Measurements from ENCODE around the gene POLR2C.

POLR2C gene

GRCh38 chr16:57447186-57447962 is 15.1 kb upstream of the POLR2C start, which contains the start of the genes CIAPIN1 and COQ9:
TSS of gene CIAPIN1 (minus strand) at chr16:57447385. CDS start at chr16:57440928, 6,457 bp downstream.
TSS of gene COQ9 (plus strand) at chr16:57447479. CDS start at chr16:57447506, 27 bp downstream.
- DNase-seq (ENCODE audit: low read depth in 2 of 2), result peak; percentile 84 to 88

- no peak for DNase-seq (ENCODE audit: low read depth in 2 of 2)
Observed at GRCh38 chr16:57452021-57452420, 10.5 kb upstream of the POLR2C start.

- no peak for DNase-seq (ENCODE audit: low read depth in 2 of 2)
Observed at GRCh38 chr16:57462978-57463362, 491 bp downstream of the POLR2C start.

GRCh38 chr16:57464523-57464922 is 2.0 kb downstream of the POLR2C start:
- DNase-seq (ENCODE audit: low read depth in 2 of 2), result no peak

- DNase-seq (ENCODE audit: low read depth in 2 of 2), result no peak
Observed at GRCh38 chr16:57468346-57468745, 5.9 kb downstream of the POLR2C start.

- DNase-seq (ENCODE audit: low read depth in 2 of 2), result no peak
Observed at GRCh38 chr16:57469046-57469445, 6.6 kb downstream of the POLR2C start.

GRCh38 chr16:57469917-57470470 is 7.5 kb downstream of the POLR2C start:
- no peak for DNase-seq (ENCODE audit: low read depth in 2 of 2)

- DNase-seq (ENCODE audit: low read depth in 2 of 2), result no peak
Observed at GRCh38 chr16:57470711-57471110, 8.2 kb downstream of the POLR2C start.

- no peak for DNase-seq (ENCODE audit: low read depth in 2 of 2)
Observed at GRCh38 chr16:57471209-57471608, 8.7 kb downstream of the POLR2C start.

GRCh38 chr16:57471852-57472664 is 9.6 kb downstream of the POLR2C start:
- DNase-seq (ENCODE audit: low read depth in 2 of 2), result no peak

- no peak for DNase-seq (ENCODE audit: low read depth in 2 of 2)
Observed at GRCh38 chr16:57472665-57473060, 10.2 kb downstream of the POLR2C start.

GRCh38 chr16:57473176-57473840 is 10.8 kb downstream of the POLR2C start:
- DNase-seq (ENCODE audit: low read depth in 2 of 2), result no peak

- DNase-seq (ENCODE audit: low read depth in 2 of 2), result no peak
Observed at GRCh38 chr16:57473906-57474305, 11.4 kb downstream of the POLR2C start.

GRCh38 chr16:57474671-57475661 is 12.5 kb downstream of the POLR2C start:
- DNase-seq (ENCODE audit: low read depth in 2 of 2), result no peak

GRCh38 chr16:57475711-57476339 is 13.3 kb downstream of the POLR2C start:
- DNase-seq (ENCODE audit: low read depth in 2 of 2), result peak; percentile 34 to 37

GRCh38 chr16:57476546-57477410 is 14.3 kb downstream of the POLR2C start:
- no peak for DNase-seq (ENCODE audit: low read depth in 2 of 2)

- DNase-seq (ENCODE audit: low read depth in 2 of 2), result no peak
Observed at GRCh38 chr16:57477531-57478202, 15.2 kb downstream of the POLR2C start.

- DNase-seq (ENCODE audit: low read depth in 2 of 2), result no peak
Observed at GRCh38 chr16:57478396-57479204, 16.1 kb downstream of the POLR2C start.
